ENCODE results near the gene CORIN. TPM values are rescaled to one million over a fixed set of nuclear protein-coding genes. Genes with fewer than 3 reads are reported as not detected.

The CORIN gene
- total and polyA plus RNA-seq, 7 donors = under 0.01 to 2.5 (median 0.34) TPM

GRCh38 chr4:47737326-47737725 is 100.5 kb downstream of the CORIN start:
- WGBS, 2 donors = 75 to 77% methylated on average over 1 of the region's 1 CpG
- Histone ChIP-seq H3K36me3 (no peaks in the 10 kb centered on the region), H3K27ac (no peak overlapping the region), H3K4me1 (no peaks in the 10 kb centered on the region), H3K9me3 (no peaks in the 10 kb centered on the region), H3K4me3 (no peak overlapping the region), H3K27me3 (no peaks in the 10 kb centered on the region)
- TF ChIP-seq EP300 (IDR thresholded peaks at IDR 0.05) (no peak), POLR2AphosphoS5 (IDR thresholded peaks at IDR 0.05) (no peak)
- DNase-seq = no peak
- intact Hi-C loops (cut with DNase I) = no loop called here

DNA sequence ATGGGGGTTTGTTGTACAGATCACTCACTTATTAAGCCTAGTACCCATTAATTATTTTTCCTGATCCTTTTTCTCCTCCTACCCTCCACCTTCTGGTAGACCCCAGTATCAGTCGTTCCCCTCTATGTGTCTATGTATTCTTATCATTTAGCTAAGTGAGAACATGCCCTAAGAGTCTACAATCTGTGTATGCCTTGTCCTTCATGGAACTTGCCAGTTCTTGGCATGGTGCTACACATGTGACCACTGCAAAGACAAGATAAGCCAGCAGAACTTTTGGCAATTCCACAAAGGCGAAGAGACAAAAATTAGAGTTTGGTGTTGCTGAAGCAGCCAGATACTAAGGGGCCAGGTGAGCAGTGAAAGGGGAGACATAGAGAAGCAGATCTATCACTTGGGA is 101.3 kb downstream of the CORIN start:
- no peak for TF ChIP-seq POLR2A (IDR thresholded peaks at IDR 0.05)
- no peak for DNase-seq
- Histone ChIP-seq H3K27ac (no peak overlapping the region), H3K4me1 (no peaks in the 10 kb centered on the region), H3K36me3 (no peaks in the 10 kb centered on the region), H3K27me3 (no peaks in the 10 kb centered on the region), H3K9me3 (no peaks in the 10 kb centered on the region), H3K4me3 (no peak overlapping the region)
- intact Hi-C loops (cut with DNase I) = no loop called here
- 76 to 90% methylated on average over 2 of the region's 2 CpGs for WGBS, 2 donors

- TF ChIP-seq POLR2A (IDR thresholded peaks at IDR 0.05) (no peak), POLR2AphosphoS5 (IDR thresholded peaks at IDR 0.05) (no peak), EP300 (IDR thresholded peaks at IDR 0.05) (no peak)
- TF ChIP-seq, protein P1, sequence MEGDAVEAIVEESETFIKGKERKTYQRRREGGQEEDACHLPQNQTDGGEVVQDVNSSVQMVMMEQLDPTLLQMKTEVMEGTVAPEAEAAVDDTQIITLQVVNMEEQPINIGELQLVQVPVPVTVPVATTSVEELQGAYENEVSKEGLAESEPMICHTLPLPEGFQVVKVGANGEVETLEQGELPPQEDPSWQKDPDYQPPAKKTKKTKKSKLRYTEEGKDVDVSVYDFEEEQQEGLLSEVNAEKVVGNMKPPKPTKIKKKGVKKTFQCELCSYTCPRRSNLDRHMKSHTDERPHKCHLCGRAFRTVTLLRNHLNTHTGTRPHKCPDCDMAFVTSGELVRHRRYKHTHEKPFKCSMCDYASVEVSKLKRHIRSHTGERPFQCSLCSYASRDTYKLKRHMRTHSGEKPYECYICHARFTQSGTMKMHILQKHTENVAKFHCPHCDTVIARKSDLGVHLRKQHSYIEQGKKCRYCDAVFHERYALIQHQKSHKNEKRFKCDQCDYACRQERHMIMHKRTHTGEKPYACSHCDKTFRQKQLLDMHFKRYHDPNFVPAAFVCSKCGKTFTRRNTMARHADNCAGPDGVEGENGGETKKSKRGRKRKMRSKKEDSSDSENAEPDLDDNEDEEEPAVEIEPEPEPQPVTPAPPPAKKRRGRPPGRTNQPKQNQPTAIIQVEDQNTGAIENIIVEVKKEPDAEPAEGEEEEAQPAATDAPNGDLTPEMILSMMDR (IDR thresholded peaks at IDR 0.05) = no peak
- no peaks in the 10 kb centered on the region for H3K36me3 ChIP-seq
- H3K27me3 ChIP-seq = no peaks in the 10 kb centered on the region
- H3K4me1 ChIP-seq = no peaks in the 10 kb centered on the region
- 35 to 41% methylated on average over 1 of the region's 1 CpG for WGBS, 2 donors
- H3K9me3 ChIP-seq = no peaks in the 10 kb centered on the region
- H3K27ac ChIP-seq = no peak overlapping the region
- H3K4me3 ChIP-seq = no peak overlapping the region
- no peak for DNase-seq
- intact Hi-C loops (cut with DNase I) = no loop called here
These were observed 101.7 kb downstream of the CORIN start for GRCh38 chr4:47736146-47736545.

GRCh38 chr4:47733302-47734175 is 104.3 kb downstream of the CORIN start:
- WGBS, 2 donors = 51 to 62% methylated on average over 9 of the region's 9 CpGs
- no peak overlapping the region for H3K4me3 ChIP-seq
- H3K36me3 ChIP-seq = no peaks in the 10 kb centered on the region
- H3K27ac ChIP-seq = no peak overlapping the region
- TF ChIP-seq POLR2A (IDR thresholded peaks at IDR 0.05) = no peak
- no peak for TF ChIP-seq POLR2AphosphoS5 (IDR thresholded peaks at IDR 0.05)
- TF ChIP-seq EP300 (IDR thresholded peaks at IDR 0.05) = no peak
- TF ChIP-seq, protein P1 (IDR thresholded peaks at IDR 0.05) = no peak
- no peak for DNase-seq
- no peaks in the 10 kb centered on the region for H3K9me3 ChIP-seq
- no peaks in the 10 kb centered on the region for H3K27me3 ChIP-seq
- intact Hi-C loops (cut with DNase I) = no loop called here
- H3K4me1 ChIP-seq = no peaks in the 10 kb centered on the region

DNA sequence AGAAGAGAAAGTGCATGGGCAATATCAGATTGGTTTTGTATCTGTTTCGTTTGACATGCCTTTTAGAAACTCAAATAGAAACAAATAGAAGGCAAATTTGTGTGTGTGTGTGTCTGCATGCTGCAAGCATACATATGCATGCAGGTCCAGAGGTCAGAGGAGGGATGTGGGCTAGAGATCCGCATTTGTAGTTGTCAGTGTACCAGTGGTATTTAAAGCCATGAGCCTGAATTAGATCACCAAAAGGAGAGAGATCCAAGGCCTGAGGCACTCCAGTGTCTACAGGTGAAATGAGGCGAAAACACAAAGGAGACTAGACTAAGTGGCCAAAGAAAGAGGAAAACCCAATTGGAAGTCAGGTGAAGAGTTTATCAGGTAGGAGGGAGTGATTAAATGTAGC is 106.7 kb downstream of the CORIN start:
- H3K9me3 ChIP-seq = no peaks in the 10 kb centered on the region
- H3K4me3 ChIP-seq = no peak overlapping the region
- intact Hi-C loops (cut with DNase I) = no loop called here
- no peaks in the 10 kb centered on the region for H3K4me1 ChIP-seq
- TF ChIP-seq POLR2AphosphoS5 (IDR thresholded peaks at IDR 0.05) (no peak), POLR2A (IDR thresholded peaks at IDR 0.05) (no peak), EP300 (IDR thresholded peaks at IDR 0.05) (no peak)
- TF ChIP-seq, protein P1 (IDR thresholded peaks at IDR 0.05) = no peak
- WGBS, 2 donors = 71 to 84% methylated on average over 3 of the region's 3 CpGs
- H3K36me3 ChIP-seq = no peaks in the 10 kb centered on the region
- H3K27ac ChIP-seq = no peak overlapping the region
- no peak for DNase-seq
- no peaks in the 10 kb centered on the region for H3K27me3 ChIP-seq
